Left lobe of liver (tissue), 2 donors: ENCODE results near the gene HS3ST6. TPM values are rescaled to one million over a fixed set of nuclear protein-coding genes. Genes with fewer than 3 reads are reported as not detected.
A peak's percentile ranks its signal among the peaks of the same experiment; 100 is the strongest.
"Not testable (repeated sequence)": the region's sequence is repeated elsewhere in the genome, so short reads cannot be mapped to it uniquely, and the experiment has no call there.

Source experiments
- ATAC-seq: fragments of 200-7000 bp; cut with Tn5 transposase; one replicate; pipeline ENCODE4 v1.9.1; 2020; ENCODE audit warnings: mild to moderate bottlenecking, moderate library complexity
- DNase-seq: peaks from one replicate; pipeline ENCODE4 v3.0.0-alpha.2; 2020; ENCODE audit warnings: low spot score
- total RNA-seq: library from RNA; stranded (reverse); gene quantifications from one replicate; pipeline ENCODE4 v1.2.1, GENCODE V29; 2021
- donor health status: DM: no; HTN: no; CAD: no; lungs with moderate emphysema.
- donor health status: DM: no; HTN: yes; CAD: no.

Gene HS3ST6
- total RNA-seq: not detected

GRCh38 chr16:1918351-1919326, at the start of gene HS3ST6:
Gene HS3ST6, minus strand, starts transcription at chr16:1918415. Its CDS starts 92 bp downstream, at chr16:1918323.
- ATAC-seq (peak; percentile 9), DNase-seq (no peak)

DNA sequence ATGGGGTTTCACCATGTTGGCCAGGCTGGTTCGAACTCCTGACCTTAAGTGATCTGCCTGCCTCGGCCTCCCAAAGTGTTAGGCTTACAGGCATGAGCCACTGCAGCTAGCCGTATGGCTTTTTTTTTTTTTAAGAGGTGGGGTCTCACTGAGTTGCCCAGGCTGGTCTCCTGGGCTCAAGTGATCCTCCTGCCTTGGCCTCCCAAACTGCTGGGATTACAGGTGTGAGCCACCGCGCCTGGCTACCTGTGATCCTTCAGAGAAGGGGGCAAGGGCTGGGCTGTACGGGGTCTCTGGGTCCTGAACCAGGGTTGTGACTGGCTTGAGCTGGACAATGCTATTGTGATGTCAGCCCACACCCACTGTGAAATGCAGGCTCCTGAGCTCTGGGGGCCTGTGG, 48.2 kb upstream of the HS3ST6 start, which contains the start of gene RNF151:
TSS of gene RNF151 (plus strand) at position 397 of the 400 bp plus-strand sequence. CDS start 26 bp downstream, outside the sequence.
- ATAC-seq (no peak), DNase-seq (no peak)

- ATAC-seq (peak; percentile 4), DNase-seq (no peak)
Measured at GRCh38 chr16:1965396-1966001, 47.3 kb upstream of the HS3ST6 start.

DNA sequence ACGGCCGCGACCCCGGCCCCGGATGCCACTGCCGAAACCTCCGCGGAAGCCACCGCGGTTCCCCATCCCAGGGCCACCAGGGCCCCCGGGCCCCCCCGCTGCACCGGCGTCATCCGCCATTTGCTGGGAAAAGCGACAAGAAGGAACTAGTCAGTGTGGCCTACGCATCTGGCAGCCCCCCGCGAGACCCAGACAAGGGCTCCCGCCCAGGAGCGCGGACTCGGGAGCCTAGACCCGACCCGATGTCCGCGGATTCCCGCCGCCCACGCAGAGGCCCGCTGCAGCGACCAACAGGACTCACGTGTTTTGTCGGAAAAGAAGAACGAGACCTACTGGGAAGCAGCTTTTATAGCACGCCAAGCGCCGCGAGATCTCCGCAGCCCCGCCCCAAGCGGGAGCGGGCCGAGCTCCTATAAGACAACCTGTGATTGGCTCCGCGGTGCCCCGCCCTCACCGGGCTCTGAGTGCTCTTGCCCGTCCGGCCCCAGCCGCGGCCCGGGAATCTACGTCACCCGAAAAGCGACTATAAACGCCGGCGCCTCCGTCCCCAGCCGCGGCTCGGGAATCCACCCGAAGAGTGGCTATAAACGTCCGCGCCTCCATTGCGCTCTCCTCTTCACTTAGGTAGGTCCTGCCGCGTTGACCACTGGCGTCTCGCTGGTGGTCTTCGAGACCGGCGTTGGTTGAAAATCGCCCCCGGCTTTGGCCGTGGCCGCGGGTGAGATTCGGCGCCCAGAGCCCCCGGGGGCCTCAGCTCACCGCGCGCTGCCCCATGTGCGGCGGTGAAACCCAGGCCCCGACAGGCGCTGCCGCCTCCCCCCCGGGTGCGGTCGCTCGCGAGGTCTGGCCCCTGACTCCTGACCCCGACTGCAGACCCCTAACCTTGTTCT, 46.5 kb upstream of the HS3ST6 start, which contains the start of gene RPS2:
TSS of gene RPS2 (minus strand) at position 321 of the 890 bp plus-strand sequence. CDS start at position 120, 201 bp downstream.
- peak; percentile 94 for ATAC-seq
- peak; percentile 99 for DNase-seq

DNA sequence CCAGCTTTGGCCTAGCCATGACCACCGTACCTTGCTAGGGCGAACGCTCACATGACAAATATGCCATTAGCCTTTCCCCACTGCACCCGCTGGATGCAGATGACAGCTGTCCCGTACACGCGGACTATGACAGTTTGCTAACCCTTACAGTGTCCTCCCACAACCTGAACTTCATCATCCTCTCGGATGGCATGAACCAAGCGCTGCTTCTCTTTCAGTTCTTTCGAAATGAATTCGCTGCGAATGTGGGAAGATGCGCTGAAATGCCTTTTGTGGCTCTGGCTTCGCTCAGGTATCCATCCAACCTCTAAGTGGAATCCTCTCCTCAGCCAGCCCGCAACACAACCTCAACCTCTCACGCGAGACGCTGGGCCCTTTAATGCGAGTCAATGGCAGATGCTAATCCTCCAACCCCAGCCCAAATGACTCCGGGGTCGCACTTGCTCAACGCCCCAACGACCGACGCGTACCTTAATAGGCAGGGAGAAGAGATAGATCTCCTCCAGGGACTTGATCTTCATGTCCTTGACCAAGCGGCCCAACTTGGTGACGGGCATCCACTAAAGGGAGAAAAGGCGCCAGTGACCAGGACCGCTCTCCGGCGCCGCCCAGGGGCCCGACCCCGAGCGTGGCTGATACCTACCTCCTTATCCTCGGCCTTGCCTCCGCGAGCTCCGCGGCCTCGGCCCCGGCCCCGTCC, 45.7 kb upstream of the HS3ST6 start:
- ATAC-seq (peak; percentile 6), DNase-seq (no peak)

- not testable (repeated sequence) for DNase-seq, ATAC-seq
Measured at GRCh38 chr16:1962161-1963153, 44.2 kb upstream of the HS3ST6 start.

GRCh38 chr16:1961651-1962067, 43.4 kb upstream of the HS3ST6 start:
- DNase-seq (no peak), ATAC-seq (no peak)

GRCh38 chr16:1960665-1961630, 42.7 kb upstream of the HS3ST6 start:
- no peak for DNase-seq
- no peak for ATAC-seq

GRCh38 chr16:1959269-1960039, 41.2 kb upstream of the HS3ST6 start, which contains the start of gene NDUFB10:
Gene NDUFB10, plus strand, starts transcription at chr16:1959538. Its CDS starts 87 bp downstream, at chr16:1959625.
- ATAC-seq (peak; percentile 96), DNase-seq (peak; percentile 96)

GRCh38 chr16:1958715-1959268, 40.6 kb upstream of the HS3ST6 start:
- peak; percentile 9 for ATAC-seq
- no peak for DNase-seq

GRCh38 chr16:1958143-1958491, 39.9 kb upstream of the HS3ST6 start:
- not testable (repeated sequence) for DNase-seq, ATAC-seq

DNA sequence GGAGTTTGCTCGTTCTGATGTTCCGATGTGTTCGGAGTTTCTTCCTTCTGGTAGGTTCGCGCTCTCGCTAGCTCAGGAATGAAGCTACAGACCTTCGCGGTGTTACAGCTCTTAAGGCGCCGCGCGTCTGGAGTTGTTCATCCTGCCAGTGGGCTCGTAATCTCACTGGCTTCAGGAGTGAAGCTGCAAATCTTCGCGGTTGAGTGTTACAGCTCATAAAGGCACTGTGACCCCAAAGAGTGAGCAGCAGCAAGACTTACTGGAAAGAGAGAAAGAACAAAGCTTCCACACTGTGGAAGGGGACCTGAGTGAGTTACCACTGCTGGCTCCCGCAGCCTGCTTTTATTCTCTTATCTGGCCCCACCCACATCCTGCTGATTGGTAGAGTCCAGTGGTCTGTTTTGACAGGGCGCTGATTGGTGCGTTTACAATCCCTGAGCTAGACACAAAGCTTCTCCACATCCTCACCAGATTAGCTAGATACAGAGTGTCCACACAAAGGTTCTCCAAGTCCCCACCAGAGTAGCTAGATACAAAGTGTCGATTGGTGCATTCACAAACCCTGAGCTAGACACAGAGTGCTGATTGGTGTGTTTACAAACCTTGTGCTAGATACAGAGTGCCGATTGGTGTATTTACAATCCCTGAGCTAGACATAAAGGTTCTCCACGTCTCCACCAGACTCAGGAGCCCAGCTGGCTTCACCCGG, 39.4 kb upstream of the HS3ST6 start:
- ATAC-seq, DNase-seq: not testable (repeated sequence)

GRCh38 chr16:1953734-1954133, 35.5 kb upstream of the HS3ST6 start:
- DNase-seq (no peak), ATAC-seq (no peak)

GRCh38 chr16:1950559-1950958, 32.3 kb upstream of the HS3ST6 start:
- DNase-seq: no peak
- no peak for ATAC-seq

- ATAC-seq (peak; percentile 8), DNase-seq (no peak)
Measured at GRCh38 chr16:1950047-1950446, 31.8 kb upstream of the HS3ST6 start.

DNA sequence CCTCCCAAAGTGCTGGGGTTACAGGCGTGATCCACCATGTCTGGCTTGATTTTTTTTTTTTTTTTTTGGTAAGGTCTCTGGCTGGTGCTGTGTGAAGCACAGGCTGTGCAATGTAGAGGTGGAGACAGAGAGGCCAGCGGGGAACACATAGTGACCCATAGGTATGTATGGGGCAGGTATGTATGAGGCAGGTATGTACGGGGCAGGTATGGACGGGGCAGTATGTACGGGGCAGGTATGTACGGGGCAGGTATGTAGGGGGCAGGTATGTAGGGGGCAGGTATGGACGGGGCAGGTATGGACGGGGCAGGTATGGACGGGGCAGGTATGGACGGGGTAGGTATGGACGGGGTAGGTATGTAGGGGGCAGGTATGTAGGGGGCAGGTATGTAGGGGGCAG, 31.3 kb upstream of the HS3ST6 start:
- no peak for DNase-seq
- ATAC-seq: no peak
